ENCODE results near the gene AHDC1. TPM values are rescaled to one million over a fixed set of nuclear protein-coding genes. Genes with fewer than 3 reads are reported as not detected.

Gene AHDC1
- total RNA-seq, 1 experiment from 2014 or later, result 20.8 TPM

- no TSS peak for BruUV-seq (replicated peaks)
- no peaks in the 10 kb centered on the region for H3K9me3 Mint-ChIP-seq (ENCODE audit: low read depth, unreplicated experiment)
- peaks cover 27% of the 10 kb centered on the region for H3K4me1 Mint-ChIP-seq (ENCODE audit: low read depth, unreplicated experiment)
- intact Hi-C loops (cut with micrococcal nuclease; ENCODE audit: unreplicated experiment), result no loop called here
- DNase-seq, result no peak
- no peaks in the 10 kb centered on the region for H3K27me3 Mint-ChIP-seq (ENCODE audit: unreplicated experiment)
- H3K36me3 Mint-ChIP-seq (ENCODE audit: insufficient read depth, unreplicated experiment), result peaks cover 29% of the 10 kb centered on the region
- H3K27ac Mint-ChIP-seq (ENCODE audit: unreplicated experiment), result no peak overlapping the region
- CTCF ChIA-PET, result no interaction called here
- TF ChIP-seq CTCF (IDR thresholded peaks at IDR 0.05; ENCODE audit: unreplicated experiment), result no peak
- H3K4me3 Mint-ChIP-seq (ENCODE audit: low read depth, unreplicated experiment), result no peak overlapping the region
Measured at GRCh38 chr1:27536010-27536757, 67.8 kb downstream of the AHDC1 start.

GRCh38 chr1:27535386-27535785 is 68.6 kb downstream of the AHDC1 start:
- Mint-ChIP-seq H3K27me3 (ENCODE audit: unreplicated experiment) (no peaks in the 10 kb centered on the region), H3K4me3 (ENCODE audit: low read depth, unreplicated experiment) (no peak overlapping the region), H3K36me3 (ENCODE audit: insufficient read depth, unreplicated experiment) (peaks cover 28% of the 10 kb centered on the region), H3K4me1 (ENCODE audit: low read depth, unreplicated experiment) (peaks cover 20% of the 10 kb centered on the region), H3K9me3 (ENCODE audit: low read depth, unreplicated experiment) (no peaks in the 10 kb centered on the region), H3K27ac (ENCODE audit: unreplicated experiment) (no peak overlapping the region)
- no peak for DNase-seq
- no peak for TF ChIP-seq CTCF (IDR thresholded peaks at IDR 0.05; ENCODE audit: unreplicated experiment)
- BruUV-seq (replicated peaks), result no TSS peak
- intact Hi-C loops (cut with micrococcal nuclease; ENCODE audit: unreplicated experiment), result no loop called here
- CTCF ChIA-PET, result no interaction called here

GRCh38 chr1:27531959-27532685 is 71.8 kb downstream of the AHDC1 start:
- no peak overlapping the region for H3K4me3 Mint-ChIP-seq (ENCODE audit: low read depth, unreplicated experiment)

GRCh38 chr1:27530192-27530591 is 73.8 kb downstream of the AHDC1 start:
- CTCF ChIA-PET, result no interaction called here
- no peak for DNase-seq
- peaks cover 35% of the 10 kb centered on the region for H3K36me3 Mint-ChIP-seq (ENCODE audit: insufficient read depth, unreplicated experiment)
- TF ChIP-seq CTCF (IDR thresholded peaks at IDR 0.05; ENCODE audit: unreplicated experiment), result no peak
- no peak overlapping the region for H3K27ac Mint-ChIP-seq (ENCODE audit: unreplicated experiment)
- intact Hi-C loops (cut with micrococcal nuclease; ENCODE audit: unreplicated experiment), result no loop called here
- no peaks in the 10 kb centered on the region for H3K9me3 Mint-ChIP-seq (ENCODE audit: low read depth, unreplicated experiment)
- no peaks in the 10 kb centered on the region for H3K27me3 Mint-ChIP-seq (ENCODE audit: unreplicated experiment)
- peaks cover 12% of the 10 kb centered on the region for H3K4me1 Mint-ChIP-seq (ENCODE audit: low read depth, unreplicated experiment)
- H3K4me3 Mint-ChIP-seq (ENCODE audit: low read depth, unreplicated experiment), result no peak overlapping the region
- BruUV-seq (replicated peaks), result no TSS peak

More at GRCh38 chr1:27531959-27532685, 71.8 kb downstream of the AHDC1 start:
- CTCF ChIA-PET, result no interaction called here
- H3K36me3 Mint-ChIP-seq (ENCODE audit: insufficient read depth, unreplicated experiment), result peaks cover 35% of the 10 kb centered on the region
- intact Hi-C loops (cut with micrococcal nuclease; ENCODE audit: unreplicated experiment), result no loop called here
- no peaks in the 10 kb centered on the region for H3K9me3 Mint-ChIP-seq (ENCODE audit: low read depth, unreplicated experiment)
- BruUV-seq (replicated peaks), result no TSS peak
- no peak for TF ChIP-seq CTCF (IDR thresholded peaks at IDR 0.05; ENCODE audit: unreplicated experiment)
- H3K4me1 Mint-ChIP-seq (ENCODE audit: low read depth, unreplicated experiment), result peaks cover 21% of the 10 kb centered on the region
- no peak overlapping the region for H3K27ac Mint-ChIP-seq (ENCODE audit: unreplicated experiment)
- no peak for DNase-seq
- H3K27me3 Mint-ChIP-seq (ENCODE audit: unreplicated experiment), result no peaks in the 10 kb centered on the region
